Smooth muscle cell (in vitro differentiated cells): ENCODE measurements around the gene NDUFS7. TPM values are rescaled to one million over a fixed set of nuclear protein-coding genes. Genes with fewer than 3 reads are reported as not detected.

Experiments used
- DNase-seq: peaks from one replicate; lab custom pipeline; 2025; ENCODE audit not compliant: unreplicated experiment; lab: John Stamatoyannopoulos, UW
- H2AFZ ChIP-seq: fragments of 200-600 bp; sonication (generic); 2 replicates; pipeline ENCODE4 v1.6.0; 2016; ENCODE audit warnings: antibody characterized with exemption, low read depth, mild to moderate bottlenecking
- H3F3A ChIP-seq: fragments of 200-600 bp; sonication (generic); 2 replicates; pipeline ENCODE4 v1.6.0; 2017; ENCODE audit warnings: antibody characterized with exemption, low read depth
- H3K27ac ChIP-seq: fragments of 200-600 bp; sonication (generic); 2 replicates; pipeline ENCODE4 v1.5.1; 2016; ENCODE audit warnings: low read depth, mild to moderate bottlenecking
- H3K27me3 ChIP-seq: fragments of 200-600 bp; sonication (generic); 2 replicates; pipeline ENCODE4 v1.6.1; 2016; ENCODE audit warnings: low read depth, mild to moderate bottlenecking
- H3K36me3 ChIP-seq: fragments of 200-600 bp; sonication (generic); 2 replicates; pipeline ENCODE4 v1.5.1; 2016; ENCODE audit warnings: low read depth
- H3K4me1 ChIP-seq: fragments of 200-600 bp; sonication (generic); 2 replicates; pipeline ENCODE4 v1.5.1; 2016; ENCODE audit warnings: low read depth
- H3K4me2 ChIP-seq: fragments of 200-600 bp; sonication (generic); 2 replicates; pipeline ENCODE4 v1.6.0; 2016; ENCODE audit warnings: mild to moderate bottlenecking
- H3K4me3 ChIP-seq: fragments of 200-600 bp; sonication (generic); 2 replicates; pipeline ENCODE4 v1.5.1; 2016; ENCODE audit warnings: mild to moderate bottlenecking
- H3K79me2 ChIP-seq: fragments of 200-600 bp; sonication (generic); 2 replicates; pipeline ENCODE4 v1.6.0; 2016; ENCODE audit warnings: low read depth, mild to moderate bottlenecking
- H3K9ac ChIP-seq: fragments of 200-600 bp; sonication (generic); 2 replicates; pipeline ENCODE4 v1.6.0; 2016; ENCODE audit warnings: low read depth
- H3K9me3 ChIP-seq: fragments of 200-600 bp; sonication (generic); replicated peaks from 2 replicates; pipeline ENCODE4 v1.5.1; 2016; ENCODE audit warnings: low read depth
- H4K20me1 ChIP-seq: fragments of 200-600 bp; sonication (generic); 2 replicates; pipeline ENCODE4 v1.6.0; 2016; ENCODE audit warnings: low read depth
- WGBS: methylation state at CpG from one replicate; pipeline ENCODE4 v1.1.7; 2016; ENCODE audit warnings: low lambda C conversion rate; 5-methylcytosine and 5-hydroxymethylcytosine counted together
- polyA plus RNA-seq: library from polyadenylated mRNA; unstranded; fragments of >200 nt; fragmentation: Nextera tagmentation; extraction: Ambion mirVana; gene quantifications from 2 replicates; pipeline ENCODE4 v1.2.1, GENCODE V29; 2016
- total RNA-seq: library from RNA; depleted of rRNA; stranded (reverse); fragments of >200 nt; gene quantifications from 2 replicates; pipeline ENCODE4 v1.2.3, GENCODE V29; 2014
- TF ChIP-seq, protein P1 (sequence below): fragments of 200-600 bp; sonication (generic); IDR thresholded peaks from 2 replicates; pipeline ENCODE4 v1.5.1; 2017; ENCODE audit warnings: borderline replicate concordance, mild to moderate bottlenecking, antibody characterized with exemption; ENCODE audit not compliant: insufficient read depth, poor library complexity, severe bottlenecking

NDUFS7 gene
- total and polyA plus RNA-seq, 2 experiments from 2014 or later = 95.8 to 245 TPM

GRCh38 chr19:1360818-1361461 is 22.8 kb upstream of the NDUFS7 start:
- Histone ChIP-seq H3K4me3 (peak overlapping the region; percentile 6), H3K27ac (peak overlapping the region; percentile 86), H3K79me2 (peaks cover 31% of the 10 kb centered on the region), H3K27me3 (no peaks in the 10 kb centered on the region), H3K4me2 (peak overlapping the region; percentile 79), H4K20me1 (peaks cover 30% of the 10 kb centered on the region), H3F3A (peaks cover 7% of the 10 kb centered on the region), H3K9me3 (no peaks in the 10 kb centered on the region), H2AFZ (no peak overlapping the region), H3K4me1 (peaks cover 60% of the 10 kb centered on the region), H3K9ac (peak overlapping the region; percentile 2), H3K36me3 (no peaks in the 10 kb centered on the region)
- TF ChIP-seq, protein P1, sequence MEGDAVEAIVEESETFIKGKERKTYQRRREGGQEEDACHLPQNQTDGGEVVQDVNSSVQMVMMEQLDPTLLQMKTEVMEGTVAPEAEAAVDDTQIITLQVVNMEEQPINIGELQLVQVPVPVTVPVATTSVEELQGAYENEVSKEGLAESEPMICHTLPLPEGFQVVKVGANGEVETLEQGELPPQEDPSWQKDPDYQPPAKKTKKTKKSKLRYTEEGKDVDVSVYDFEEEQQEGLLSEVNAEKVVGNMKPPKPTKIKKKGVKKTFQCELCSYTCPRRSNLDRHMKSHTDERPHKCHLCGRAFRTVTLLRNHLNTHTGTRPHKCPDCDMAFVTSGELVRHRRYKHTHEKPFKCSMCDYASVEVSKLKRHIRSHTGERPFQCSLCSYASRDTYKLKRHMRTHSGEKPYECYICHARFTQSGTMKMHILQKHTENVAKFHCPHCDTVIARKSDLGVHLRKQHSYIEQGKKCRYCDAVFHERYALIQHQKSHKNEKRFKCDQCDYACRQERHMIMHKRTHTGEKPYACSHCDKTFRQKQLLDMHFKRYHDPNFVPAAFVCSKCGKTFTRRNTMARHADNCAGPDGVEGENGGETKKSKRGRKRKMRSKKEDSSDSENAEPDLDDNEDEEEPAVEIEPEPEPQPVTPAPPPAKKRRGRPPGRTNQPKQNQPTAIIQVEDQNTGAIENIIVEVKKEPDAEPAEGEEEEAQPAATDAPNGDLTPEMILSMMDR = no peak
- DNase-seq = peak; percentile 36
- WGBS = 60% methylated on average over 27 of the region's 31 CpGs

- H3K79me2 ChIP-seq = peaks cover 23% of the 10 kb centered on the region
- peak overlapping the region; percentile 2 for H3K9ac ChIP-seq
- H3K9me3 ChIP-seq = no peaks in the 10 kb centered on the region
- H3K4me3 ChIP-seq = no peak overlapping the region
- peaks cover 30% of the 10 kb centered on the region for H4K20me1 ChIP-seq
- 86% methylated on average over 27 of the region's 30 CpGs for WGBS
- H3K36me3 ChIP-seq = no peaks in the 10 kb centered on the region
- H3K4me2 ChIP-seq = peak overlapping the region; percentile 79
- H3F3A ChIP-seq = peaks cover 7% of the 10 kb centered on the region
- H2AFZ ChIP-seq = no peak overlapping the region
- peaks cover 52% of the 10 kb centered on the region for H3K4me1 ChIP-seq
- TF ChIP-seq, protein P1 = no peak
- no peaks in the 10 kb centered on the region for H3K27me3 ChIP-seq
- no peak for DNase-seq
- peak overlapping the region; percentile 86 for H3K27ac ChIP-seq
Measured at GRCh38 chr19:1361601-1362386, 21.9 kb upstream of the NDUFS7 start.

GRCh38 chr19:1362387-1363257 is 21.1 kb upstream of the NDUFS7 start:
- Histone ChIP-seq H3K27me3 (no peaks in the 10 kb centered on the region), H3K9ac (no peak overlapping the region), H3K4me3 (no peak overlapping the region), H3K9me3 (no peaks in the 10 kb centered on the region), H3K36me3 (no peaks in the 10 kb centered on the region), H4K20me1 (peaks cover 30% of the 10 kb centered on the region), H3F3A (peaks cover 7% of the 10 kb centered on the region), H3K27ac (peak overlapping the region; percentile 86), H3K79me2 (peaks cover 20% of the 10 kb centered on the region), H3K4me1 (peaks cover 44% of the 10 kb centered on the region), H2AFZ (no peak overlapping the region), H3K4me2 (no peak overlapping the region)
- 96% methylated on average over 42 of the region's 42 CpGs for WGBS
- TF ChIP-seq, protein P1 = no peak
- DNase-seq = no peak
